ENCODE data around the gene ZBTB42. TPM values are rescaled to one million over a fixed set of nuclear protein-coding genes. Genes with fewer than 3 reads are reported as not detected.

Gene ZBTB42
- polyA plus RNA-seq, 1 donor (not counting 4 experiments of a cell fraction or from before 2014, with no cell fraction given): 0.50 TPM

GRCh38 chr14:104803912-104804410, 3.1 kb downstream of the ZBTB42 start:
- Histone ChIP-seq H4K20me1 (ENCODE audit: control insufficient read depth, extremely low read depth, insufficient read depth, low read length) (no peaks in the 10 kb centered on the region), H3K9me3 (ENCODE audit: control insufficient read depth, low read depth, low read length) (no peaks in the 10 kb centered on the region), H3K4me3 (ENCODE audit: control insufficient read depth in 2 of 3, extremely low read depth in 1 of 3, insufficient read depth in 2 of 3, low read depth in 1 of 3, low read length in 3 of 3) (no peak overlapping the region), H3K36me3 (ENCODE audit: control insufficient read depth in 2 of 2, extremely low read depth in 1 of 2, insufficient read depth in 2 of 2, low read length in 2 of 2) (no peaks in the 10 kb centered on the region), H3K4me2 (ENCODE audit: control insufficient read depth, extremely low read depth, insufficient read depth, low read depth, low read length) (no peak overlapping the region), H3K4me1 (ENCODE audit: control insufficient read depth, extremely low read depth, insufficient read depth, low read length) (peaks cover 7% of the 10 kb centered on the region), H2AFZ (ENCODE audit: control insufficient read depth, low read length) (no peak overlapping the region), H3K9ac (ENCODE audit: control insufficient read depth, extremely low read depth, insufficient read depth, low read length) (no peak overlapping the region), H3K27ac (ENCODE audit: control insufficient read depth, insufficient read depth, low read length) (no peak overlapping the region), H3K79me2 (ENCODE audit: control insufficient read depth, insufficient read depth, low read length) (no peaks in the 10 kb centered on the region), H3K27me3 (ENCODE audit: control insufficient read depth, extremely low read depth, insufficient read depth, low read length) (peaks cover 3% of the 10 kb centered on the region), H3K9me1 (ENCODE audit: control insufficient read depth, extremely low read depth, insufficient read depth, low read length) (no peaks in the 10 kb centered on the region)
- FAIRE-seq (no peak), DNase-seq (ENCODE audit: low read depth, low spot score) (no peak)
- dilution Hi-C loops (cut with MboI; ENCODE audit: extremely low pct_ligation_motif_present, low sequenced_read_pairs): no loop called here
- TF ChIP-seq, protein P1, sequence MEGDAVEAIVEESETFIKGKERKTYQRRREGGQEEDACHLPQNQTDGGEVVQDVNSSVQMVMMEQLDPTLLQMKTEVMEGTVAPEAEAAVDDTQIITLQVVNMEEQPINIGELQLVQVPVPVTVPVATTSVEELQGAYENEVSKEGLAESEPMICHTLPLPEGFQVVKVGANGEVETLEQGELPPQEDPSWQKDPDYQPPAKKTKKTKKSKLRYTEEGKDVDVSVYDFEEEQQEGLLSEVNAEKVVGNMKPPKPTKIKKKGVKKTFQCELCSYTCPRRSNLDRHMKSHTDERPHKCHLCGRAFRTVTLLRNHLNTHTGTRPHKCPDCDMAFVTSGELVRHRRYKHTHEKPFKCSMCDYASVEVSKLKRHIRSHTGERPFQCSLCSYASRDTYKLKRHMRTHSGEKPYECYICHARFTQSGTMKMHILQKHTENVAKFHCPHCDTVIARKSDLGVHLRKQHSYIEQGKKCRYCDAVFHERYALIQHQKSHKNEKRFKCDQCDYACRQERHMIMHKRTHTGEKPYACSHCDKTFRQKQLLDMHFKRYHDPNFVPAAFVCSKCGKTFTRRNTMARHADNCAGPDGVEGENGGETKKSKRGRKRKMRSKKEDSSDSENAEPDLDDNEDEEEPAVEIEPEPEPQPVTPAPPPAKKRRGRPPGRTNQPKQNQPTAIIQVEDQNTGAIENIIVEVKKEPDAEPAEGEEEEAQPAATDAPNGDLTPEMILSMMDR (optimal IDR thresholded peaks at IDR 0.05 in 1 of 3, IDR thresholded peaks at IDR 0.05 in 1 of 3, conservative IDR thresholded peaks at IDR 0.05 in 1 of 3; ENCODE audit: extremely low read depth in 1 of 3, insufficient read depth in 2 of 3, low read length in 3 of 3): no peak
- TF ChIP-seq EZH2 (IDR thresholded peaks at IDR 0.05; ENCODE audit: low read length): no peak

DNA sequence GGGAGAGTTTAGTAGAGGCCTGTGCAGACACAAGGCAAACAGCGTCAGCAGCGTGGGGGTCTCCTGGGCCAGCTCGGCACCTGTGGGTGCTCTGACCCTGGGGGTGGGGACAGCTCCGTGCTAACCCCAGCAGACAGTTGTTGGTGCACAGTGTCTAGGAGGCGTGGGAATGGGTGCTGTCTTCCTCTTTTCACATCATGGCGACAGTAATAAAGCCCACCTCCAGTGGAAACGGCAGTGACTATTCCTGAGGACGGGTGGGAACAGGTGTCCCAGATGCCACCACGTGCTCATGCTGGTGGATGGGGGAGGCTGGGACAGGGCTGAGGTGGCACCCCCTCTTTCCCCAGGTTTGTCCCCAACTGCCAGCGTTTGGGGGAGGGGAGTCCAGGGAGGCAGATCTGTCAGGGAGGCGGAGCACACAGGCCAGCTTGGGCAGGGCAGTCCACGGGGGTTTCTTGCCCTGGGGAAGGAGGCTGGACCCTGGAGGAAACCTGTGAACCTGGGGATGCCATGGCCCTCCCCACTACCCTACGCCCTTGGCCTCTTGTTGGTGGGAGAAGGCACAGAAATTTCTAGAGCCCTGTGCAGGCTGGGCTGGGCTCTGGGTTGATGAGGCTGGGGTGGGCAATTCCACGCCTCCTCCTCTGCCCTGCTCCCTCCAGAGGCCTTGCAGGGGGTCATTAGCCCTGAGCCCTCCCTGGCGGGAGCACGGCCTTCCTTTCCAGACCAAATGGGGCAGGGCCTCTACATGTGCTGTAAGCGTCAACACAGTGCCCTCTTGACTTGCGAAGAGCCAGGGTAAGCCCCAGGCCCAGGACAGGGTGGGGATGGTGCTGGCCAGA, 3.8 kb downstream of the ZBTB42 start:
- H3K4me2 ChIP-seq (ENCODE audit: control insufficient read depth, extremely low read depth, insufficient read depth, low read depth, low read length): no peak overlapping the region
- peaks cover 7% of the 10 kb centered on the region for H3K4me1 ChIP-seq (ENCODE audit: control insufficient read depth, extremely low read depth, insufficient read depth, low read length)
- H3K27ac ChIP-seq (ENCODE audit: control insufficient read depth, insufficient read depth, low read length): no peak overlapping the region
- H3K79me2 ChIP-seq (ENCODE audit: control insufficient read depth, insufficient read depth, low read length): no peaks in the 10 kb centered on the region
- H3K36me3 ChIP-seq (ENCODE audit: control insufficient read depth in 2 of 2, extremely low read depth in 1 of 2, insufficient read depth in 2 of 2, low read length in 2 of 2): no peaks in the 10 kb centered on the region
- H3K9ac ChIP-seq (ENCODE audit: control insufficient read depth, extremely low read depth, insufficient read depth, low read length): no peak overlapping the region
- no peaks in the 10 kb centered on the region for H3K9me1 ChIP-seq (ENCODE audit: control insufficient read depth, extremely low read depth, insufficient read depth, low read length)
- H3K4me3 ChIP-seq (ENCODE audit: control insufficient read depth in 2 of 3, extremely low read depth in 1 of 3, insufficient read depth in 2 of 3, low read depth in 1 of 3, low read length in 3 of 3): no peak overlapping the region
- peaks cover 3% of the 10 kb centered on the region for H3K27me3 ChIP-seq (ENCODE audit: control insufficient read depth, extremely low read depth, insufficient read depth, low read length)
- H4K20me1 ChIP-seq (ENCODE audit: control insufficient read depth, extremely low read depth, insufficient read depth, low read length): no peaks in the 10 kb centered on the region
- no peak for DNase-seq (ENCODE audit: low read depth, low spot score)
- no peaks in the 10 kb centered on the region for H3K9me3 ChIP-seq (ENCODE audit: control insufficient read depth, low read depth, low read length)
- dilution Hi-C loops (cut with MboI; ENCODE audit: extremely low pct_ligation_motif_present, low sequenced_read_pairs): no loop called here
- TF ChIP-seq, protein P1 (optimal IDR thresholded peaks at IDR 0.05 in 1 of 3, IDR thresholded peaks at IDR 0.05 in 1 of 3, conservative IDR thresholded peaks at IDR 0.05 in 1 of 3; ENCODE audit: extremely low read depth in 1 of 3, insufficient read depth in 2 of 3, low read length in 3 of 3): no peak
- no peak for TF ChIP-seq EZH2 (IDR thresholded peaks at IDR 0.05; ENCODE audit: low read length)
- no peak for FAIRE-seq
- H2AFZ ChIP-seq (ENCODE audit: control insufficient read depth, low read length): no peak overlapping the region
